ENCODE data around the gene TNIP2.
A peak's percentile ranks its signal among the peaks of the same experiment; 100 is the strongest.

Gene TNIP2

GRCh38 chr4:2755821-2756690, at the start of gene TNIP2:
TSS of gene TNIP2 (minus strand) at chr4:2756336. CDS start at chr4:2756289, 47 bp downstream.
- DNase-seq, result peak; percentile 76

DNA sequence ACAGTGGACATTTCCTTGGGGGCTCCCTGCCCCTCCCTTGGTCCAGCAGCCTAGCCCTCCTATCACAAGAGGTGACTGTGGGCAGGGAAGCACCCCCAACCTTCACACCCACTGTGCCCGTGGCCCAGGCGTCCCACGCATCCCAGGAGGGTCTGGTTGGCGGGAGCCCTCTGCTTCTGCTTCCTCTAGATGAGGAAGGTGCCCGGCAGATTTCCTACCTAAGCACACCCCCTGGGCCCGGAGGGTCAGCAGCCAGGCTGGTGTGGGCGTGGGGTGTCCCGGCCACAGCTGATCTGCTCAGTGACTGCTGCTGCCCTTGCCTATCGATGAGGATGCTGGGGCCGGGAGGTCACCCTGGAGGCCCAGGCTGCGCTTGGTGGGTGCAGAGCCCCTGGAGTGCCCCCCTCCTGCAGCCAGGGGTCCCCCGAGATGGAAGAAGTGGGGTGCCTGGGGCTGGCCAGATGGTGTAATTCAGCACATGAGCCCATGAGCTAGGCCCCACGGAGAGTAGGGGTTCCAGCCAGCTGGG, 48.9 kb upstream of the TNIP2 start:
- no peak for DNase-seq

DNA sequence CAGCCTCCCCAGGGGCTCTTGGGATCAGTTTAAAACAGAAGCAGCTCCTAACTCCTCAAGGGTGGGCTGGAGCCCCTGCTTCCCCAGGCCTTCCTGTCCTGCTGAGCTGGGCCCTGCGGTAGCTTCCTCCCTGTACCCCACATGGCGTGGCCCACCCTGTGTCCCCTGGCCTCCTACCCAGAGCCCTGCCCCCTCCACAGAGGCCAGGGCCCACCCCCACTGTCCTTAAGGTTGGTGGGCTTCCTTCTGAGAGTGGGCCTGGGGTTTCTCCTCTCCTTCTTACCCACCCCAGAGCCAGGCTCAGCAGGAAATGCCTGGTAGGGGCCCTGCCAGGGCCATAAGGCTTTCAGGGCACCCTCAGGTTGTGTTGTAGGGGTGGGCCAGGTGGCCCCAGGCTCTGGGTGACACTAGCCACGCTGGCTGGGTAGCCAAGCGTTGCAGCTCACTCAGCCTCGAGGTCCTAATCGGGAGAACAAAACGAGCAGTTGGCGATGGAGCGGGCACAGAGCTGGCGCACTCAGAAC, 48.4 kb upstream of the TNIP2 start:
- DNase-seq, result no peak

DNA sequence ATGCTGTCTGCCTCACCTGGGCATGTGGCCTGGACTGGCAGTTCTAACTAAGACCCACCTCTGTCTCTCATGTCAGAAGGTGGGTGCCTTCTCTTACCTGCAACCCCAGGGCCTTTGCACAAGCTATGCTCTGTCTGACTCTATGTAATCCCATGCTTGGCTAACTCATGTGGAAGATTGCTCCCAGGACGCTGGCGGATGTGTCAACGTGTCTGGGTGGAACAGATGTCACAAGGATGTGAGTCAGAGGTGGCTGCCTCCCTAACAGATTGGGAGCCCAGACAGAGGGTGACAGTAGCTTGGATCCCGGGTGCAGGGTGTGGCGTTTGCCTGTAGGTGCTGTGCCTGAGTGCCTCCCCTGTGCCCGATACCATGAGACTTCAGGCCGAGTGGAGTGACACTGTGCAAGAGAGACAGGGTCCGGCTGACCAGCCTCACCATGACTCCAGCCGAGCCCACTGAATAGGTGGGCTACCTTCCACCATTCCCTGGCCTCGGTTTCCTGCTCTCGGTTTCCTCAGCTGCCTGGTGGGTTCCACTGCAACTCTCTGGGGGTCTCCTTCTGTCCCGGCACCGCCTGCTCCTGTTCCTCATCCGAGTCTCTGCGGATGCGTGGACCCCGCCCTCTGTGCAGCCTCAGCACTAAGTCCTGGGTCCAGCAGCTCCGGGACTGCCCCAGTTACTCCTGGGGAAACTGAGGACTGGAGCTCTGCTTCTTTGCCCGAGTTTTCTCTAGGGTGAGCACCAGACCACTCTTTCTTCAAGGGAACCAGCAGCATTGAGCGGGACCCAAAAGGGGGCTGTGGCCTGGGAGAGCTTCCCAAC, 47.7 kb upstream of the TNIP2 start:
- DNase-seq, result no peak

DNA sequence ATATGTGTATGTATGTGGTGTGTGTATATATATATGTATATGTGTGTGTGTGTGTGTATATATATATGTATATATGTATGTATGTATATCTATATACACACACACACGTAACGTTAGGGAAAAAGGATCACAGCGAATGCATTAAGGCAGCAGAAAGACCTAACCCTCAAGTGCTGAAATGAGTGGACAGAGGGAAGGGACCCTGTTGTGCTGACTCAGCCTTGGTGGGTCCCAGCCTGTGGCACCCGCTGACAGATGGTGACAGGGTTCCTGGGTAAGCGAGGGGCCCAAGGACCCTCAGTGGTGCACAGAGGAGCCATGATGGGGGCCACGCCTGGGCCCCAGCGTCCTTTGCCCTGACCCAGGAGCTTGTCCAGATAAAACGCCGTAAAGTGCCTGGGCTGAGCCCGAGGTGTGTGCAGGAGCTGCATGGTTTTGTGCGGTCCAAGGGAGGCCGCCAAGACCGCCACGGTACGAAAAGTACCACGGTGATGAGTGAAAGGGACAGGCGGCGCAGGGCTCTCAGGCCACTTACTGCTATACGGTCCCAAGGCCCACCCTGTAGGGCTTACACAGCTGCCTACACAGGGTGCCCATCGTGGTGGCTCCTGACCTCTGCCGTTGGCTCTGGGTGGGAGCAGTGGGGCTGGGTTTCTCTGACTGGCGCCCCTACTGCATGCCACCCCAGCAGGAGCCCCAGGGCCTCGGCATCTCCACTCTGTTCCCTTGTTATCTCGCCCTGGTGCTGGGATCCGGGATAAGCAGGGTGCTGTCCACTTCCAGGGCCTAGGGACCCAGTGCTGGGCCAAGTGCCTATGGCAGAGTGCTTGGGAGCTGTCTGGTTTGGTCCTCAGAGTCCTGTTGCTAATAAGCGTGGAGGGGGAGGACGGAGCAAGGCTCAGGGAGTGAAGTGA, 46.7 kb upstream of the TNIP2 start:
- no peak for DNase-seq

- DNase-seq, result no peak
These were observed 44.8 kb upstream of the TNIP2 start for GRCh38 chr4:2800691-2801596.

GRCh38 chr4:2799971-2800690, 44.0 kb upstream of the TNIP2 start:
- DNase-seq, result no peak

GRCh38 chr4:2799224-2799911, 43.2 kb upstream of the TNIP2 start:
- DNase-seq, result no peak

DNA sequence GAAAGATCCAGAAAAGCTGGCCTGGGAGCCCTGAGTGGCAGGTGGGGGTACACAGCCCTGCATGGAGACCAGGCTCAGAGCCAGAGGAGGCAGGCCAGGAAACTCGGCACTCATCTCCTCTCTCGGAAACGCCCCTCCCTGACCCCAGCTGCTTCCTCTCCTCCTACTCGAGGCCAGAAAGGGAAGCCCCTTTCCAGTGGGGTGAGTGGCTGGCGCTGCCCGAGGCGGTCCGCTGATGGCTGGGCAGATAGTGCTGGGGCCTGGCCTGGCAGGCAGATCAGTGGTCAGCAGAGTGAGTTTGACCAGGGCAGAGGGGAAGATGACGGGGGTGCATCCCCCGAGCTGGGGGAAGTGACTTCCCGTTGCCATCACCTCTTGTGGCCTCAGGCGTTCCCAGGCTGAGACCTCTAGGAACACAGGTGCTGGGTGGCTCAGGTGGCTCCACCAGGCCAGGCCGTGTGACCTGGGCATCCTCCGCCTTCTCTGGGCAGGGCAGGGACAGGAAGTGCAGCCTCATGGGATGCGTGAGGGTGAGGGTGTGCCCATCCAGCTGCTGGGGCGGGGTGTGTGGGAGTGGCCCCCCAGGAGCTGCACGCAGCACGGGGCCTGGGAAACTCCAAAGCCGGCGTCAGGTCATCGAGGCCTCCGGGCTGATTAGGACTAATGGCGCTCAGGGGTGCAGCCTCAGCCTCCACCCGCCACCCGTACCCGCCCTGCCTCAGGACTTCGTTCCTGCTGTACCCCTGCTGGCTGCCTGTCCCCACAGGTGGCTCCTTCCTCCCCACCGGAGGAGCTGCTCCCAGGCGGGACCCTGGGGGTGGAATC, 42.5 kb upstream of the TNIP2 start:
- no peak for DNase-seq

DNA sequence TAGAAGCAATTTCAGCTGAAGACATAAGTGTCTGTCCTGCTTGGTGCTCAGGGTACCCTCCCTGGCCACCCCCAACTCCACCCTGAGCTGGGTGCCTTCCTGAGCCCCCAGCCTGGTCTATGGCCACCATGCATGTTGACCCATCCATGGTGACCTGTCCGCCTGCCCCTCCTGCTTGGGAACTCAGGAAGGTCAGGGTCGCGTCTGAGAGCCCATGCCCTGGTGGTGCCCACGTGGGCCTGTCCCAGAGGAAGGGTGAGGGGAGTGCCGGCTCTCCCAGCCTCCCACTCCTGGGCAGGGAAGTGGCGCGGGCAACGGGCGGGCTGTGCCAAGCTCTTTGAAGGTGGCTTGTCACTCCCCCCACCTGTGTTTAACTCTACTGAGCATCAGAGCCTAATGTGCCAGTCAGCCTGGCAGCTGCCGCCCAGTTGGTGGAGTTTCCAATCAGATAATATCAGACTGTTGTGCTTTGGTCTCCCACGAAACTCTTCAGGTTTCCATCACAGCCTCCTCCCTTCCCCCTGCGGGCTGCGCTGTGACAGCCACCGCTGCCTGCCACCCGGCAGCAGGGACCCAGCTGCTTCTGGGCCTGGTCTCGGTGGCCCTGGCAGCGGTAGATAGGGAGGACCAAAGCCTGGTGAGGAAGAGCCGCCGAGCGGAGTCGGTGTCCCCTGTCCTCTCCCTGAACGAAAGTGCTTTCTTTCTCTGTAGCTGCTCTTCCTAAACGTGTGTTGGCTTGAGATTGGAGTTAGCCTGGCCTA, 41.6 kb upstream of the TNIP2 start:
- DNase-seq, result peak; percentile 61

- DNase-seq, result no peak
These were observed 40.9 kb upstream of the TNIP2 start for GRCh38 chr4:2796849-2797544.

DNA sequence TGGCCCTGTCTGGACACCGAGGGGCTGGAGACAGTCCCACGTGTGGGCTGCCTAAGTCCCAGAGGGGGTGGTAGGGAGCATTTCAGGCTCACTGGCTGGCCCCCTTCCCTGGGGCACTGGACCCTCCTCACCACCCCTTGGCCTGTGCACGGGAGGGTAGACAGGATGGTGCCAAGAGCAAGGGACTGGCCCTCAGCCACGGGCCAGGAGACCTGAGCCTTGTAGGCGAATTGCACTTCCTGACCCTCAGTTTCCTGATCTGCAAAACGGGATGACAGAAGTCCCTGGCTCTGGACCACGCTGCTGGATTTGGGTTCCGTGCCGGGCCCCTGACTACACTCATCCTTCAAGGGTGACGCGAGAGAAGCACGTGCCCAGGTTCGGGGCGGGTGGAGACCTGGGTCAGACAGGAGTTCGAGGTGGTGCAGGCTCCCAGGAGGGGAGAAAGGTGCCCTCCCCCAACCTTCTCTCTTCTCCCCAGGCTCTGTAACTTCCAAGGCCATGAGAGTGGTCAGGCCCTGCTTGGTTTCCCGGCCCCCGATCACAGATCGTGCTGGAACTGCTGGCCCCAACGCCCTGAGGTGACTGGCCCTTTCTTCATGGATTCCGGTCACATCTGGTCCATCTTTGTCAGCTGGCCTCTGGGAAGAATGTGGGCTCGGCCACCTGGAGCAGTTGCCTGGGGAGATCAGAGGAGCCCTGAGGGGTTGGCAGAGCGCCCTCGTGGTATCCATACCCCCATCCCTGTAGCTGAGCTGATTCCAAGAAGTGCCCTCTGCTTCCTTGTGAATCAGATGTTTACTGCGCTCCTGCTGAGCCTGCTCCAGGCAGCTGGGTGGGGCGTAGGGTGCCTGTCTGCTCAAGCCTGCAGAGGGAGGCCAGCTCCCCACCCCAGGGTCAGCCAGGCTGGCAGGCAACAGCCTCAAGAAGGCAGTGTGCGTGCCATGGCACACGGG, 40.0 kb upstream of the TNIP2 start:
- DNase-seq, result no peak

- DNase-seq, result no peak
These were observed 39.3 kb upstream of the TNIP2 start for GRCh38 chr4:2795300-2795892.

GRCh38 chr4:2794486-2795299, 38.6 kb upstream of the TNIP2 start:
- no peak for DNase-seq

Data from activated CD4-positive, alpha-beta T cell treated with anti-CD3 and anti-CD28 coated beads, Interleukin-2, amount 50 U/mL, for 1 hour (primary cell).